HepG2 (cell line): ENCODE measurements around the gene SPIB. TPM values are rescaled to one million over a fixed set of nuclear protein-coding genes. Genes with fewer than 3 reads are reported as not detected.

Source experiments
- DBP ChIP-seq: sonication (generic); formaldehyde crosslinking; IDR thresholded peaks from 2 replicates; pipeline ENCODE4 v1.4.0; 2020; ENCODE audit warnings: missing genetic modification reagents; ENCODE audit errors: not compliant biosample characterization
- DR1 ChIP-seq: sonication (generic); formaldehyde crosslinking; IDR thresholded peaks from 2 replicates; pipeline ENCODE4 v1.8.0; 2021; ENCODE audit warnings: mild to moderate bottlenecking, missing genetic modification reagents, inconsistent platforms
- HNRNPK ChIP-seq: fragments of 200-400 bp; formaldehyde crosslinking; IDR thresholded peaks from 2 replicates; pipeline ENCODE4 v1.6.1; 2018; ENCODE audit warnings: low read length, low read depth, moderate library complexity, mild to moderate bottlenecking; ENCODE audit not compliant: poor library complexity, severe bottlenecking
- HOXA5 ChIP-seq: sonication (generic); formaldehyde crosslinking; IDR thresholded peaks from 2 replicates; pipeline ENCODE4 v1.4.0; 2020; ENCODE audit warnings: missing genetic modification reagents
- SMAD9 ChIP-seq: sonication (generic); formaldehyde crosslinking; IDR thresholded peaks from 2 replicates; pipeline ENCODE4 v1.5.1; 2020; ENCODE audit warnings: mild to moderate bottlenecking, missing genetic modification reagents
- TCF7L2 ChIP-seq: IDR thresholded peaks from 2 replicates; pipeline ENCODE4 v1.6.1; 2011; ENCODE audit warnings: mild to moderate bottlenecking, low read depth, low read length, moderate library complexity
- TGIF2 ChIP-seq: IDR thresholded peaks from 2 replicates; pipeline ENCODE4 v1.6.1; 2016; ENCODE audit warnings: control low read depth, missing compliant biosample characterization
- TRAFD1 ChIP-seq: sonication (generic); formaldehyde crosslinking; IDR thresholded peaks from 2 replicates; pipeline ENCODE4 v1.5.1; 2020; ENCODE audit warnings: missing genetic modification reagents, mild to moderate bottlenecking, borderline replicate concordance
- ZBTB7B ChIP-seq: sonication (generic); formaldehyde crosslinking; IDR thresholded peaks from 2 replicates; pipeline ENCODE4 v1.4.0; 2020; ENCODE audit warnings: missing genetic modification reagents
- ZC3H13 ChIP-seq: sonication (generic); formaldehyde crosslinking; IDR thresholded peaks from 2 replicates; pipeline ENCODE4 v1.8.1; 2023; ENCODE audit warnings: mild to moderate bottlenecking, missing genetic modification reagents, moderate library complexity
- ZNF292 ChIP-seq: sonication (generic); formaldehyde crosslinking; IDR thresholded peaks from 2 replicates; pipeline ENCODE4 v1.8.1; 2022; ENCODE audit warnings: mild to moderate bottlenecking, low read depth, missing genetic modification reagents, borderline replicate concordance
- ZNF772 ChIP-seq: sonication (generic); formaldehyde crosslinking; IDR thresholded peaks from 2 replicates; pipeline ENCODE4 v1.5.0; 2020; ENCODE audit warnings: mild to moderate bottlenecking, missing genetic modification reagents
- ZNF83 ChIP-seq: sonication (generic); formaldehyde crosslinking; IDR thresholded peaks from 2 replicates; pipeline ENCODE4 v1.4.0; 2020; ENCODE audit warnings: missing genetic modification reagents, mild to moderate bottlenecking, borderline replicate concordance
- polyA plus RNA-seq, 8 experiments: library from polyadenylated mRNA; depleted of rRNA in 3 of 8; stranded (reverse) in 7 of 8; unstranded in 1 of 8; fragments of >200 nt; fragmentation: Illumina TruSeq in 4 of 8; extraction: Trizol in 4 of 8; gene quantifications; 2 replicates each; pipeline versions ENCODE4 v1.2.1 to v1.2.3, GENCODE V29; 2011 to 2016; ENCODE audit warnings: low read depth in 4 of 8, missing spikeins in 1 of 8, mixed read lengths in 1 of 8; ENCODE audit not compliant: insufficient read depth in 1 of 8
- total RNA-seq, 5 experiments: library from RNA; depleted of rRNA; stranded (reverse); fragments of >200 nt; fragmentation: Illumina TruSeq; extraction: Trizol; gene quantifications; 2 replicates each; pipeline ENCODE4 v1.2.3, GENCODE V29; 2016; ENCODE audit warnings: low read depth in 1 of 5
- TF ChIP-seq, protein P1 (sequence below): sonication (generic); formaldehyde crosslinking; IDR thresholded peaks from 2 replicates; pipeline ENCODE4 v1.4.0; 2020; ENCODE audit warnings: mild to moderate bottlenecking, low read depth, missing genetic modification reagents
- TF ChIP-seq, protein P2 (sequence below): sonication (generic); formaldehyde crosslinking; IDR thresholded peaks from 2 replicates; pipeline ENCODE4 v1.4.0; 2020; ENCODE audit warnings: missing genetic modification reagents, borderline replicate concordance
- TF ChIP-seq, protein P3 (sequence below): sonication (generic); formaldehyde crosslinking; IDR thresholded peaks from 2 replicates; pipeline ENCODE4 v1.4.0; 2020; ENCODE audit warnings: missing genetic modification reagents, borderline replicate concordance

The SPIB gene
- total and polyA plus RNA-seq, 2 of the 13 experiments (the other 11 are each of a cell fraction or from before 2014, with no cell fraction given) = 0.04 TPM; not detected in 1

DNA sequence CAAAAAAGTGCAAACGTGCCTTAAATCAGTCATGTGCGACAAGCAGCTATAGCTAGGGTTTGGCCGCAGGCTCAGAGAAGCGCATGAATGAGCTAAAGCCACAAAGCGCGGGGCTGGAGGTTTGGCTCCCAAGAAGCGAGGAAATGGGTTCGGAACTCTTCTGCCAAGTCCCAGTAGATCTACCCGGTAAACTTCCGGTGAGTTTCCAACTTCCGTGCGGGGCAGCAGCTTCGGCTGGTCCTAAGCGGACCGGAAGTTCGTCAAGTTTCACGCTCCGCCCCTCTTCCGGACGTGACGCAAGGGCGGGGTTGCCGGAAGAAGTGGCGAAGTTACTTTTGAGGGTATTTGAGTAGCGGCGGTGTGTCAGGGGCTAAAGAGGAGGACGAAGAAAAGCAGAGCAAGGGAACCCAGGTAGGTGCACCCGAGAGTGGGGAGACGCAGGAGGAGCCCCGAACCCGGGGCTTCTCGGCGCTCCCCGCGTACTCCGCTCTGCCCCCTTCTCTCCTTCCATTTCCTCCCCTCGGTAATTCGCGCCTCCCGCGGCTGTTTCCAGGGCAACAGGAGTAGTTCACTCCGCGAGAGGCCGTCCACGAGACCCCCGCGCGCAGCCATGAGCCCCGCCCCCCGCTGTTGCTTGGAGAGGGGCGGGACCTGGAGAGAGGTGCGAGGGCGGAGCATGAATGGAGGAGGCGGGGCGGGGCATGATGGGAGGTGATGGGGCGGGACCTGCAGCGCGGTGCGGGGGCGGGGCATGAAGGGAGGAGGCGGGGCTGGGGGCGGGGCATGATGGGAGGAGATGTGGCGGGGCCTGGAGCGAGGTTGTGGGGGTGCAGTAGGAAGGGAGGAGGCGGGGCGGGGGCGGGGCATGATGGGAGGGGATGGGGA, 42.3 kb upstream of the SPIB start, which contains the start of gene NR1H2 (continued):
- TF ChIP-seq, protein P1, sequence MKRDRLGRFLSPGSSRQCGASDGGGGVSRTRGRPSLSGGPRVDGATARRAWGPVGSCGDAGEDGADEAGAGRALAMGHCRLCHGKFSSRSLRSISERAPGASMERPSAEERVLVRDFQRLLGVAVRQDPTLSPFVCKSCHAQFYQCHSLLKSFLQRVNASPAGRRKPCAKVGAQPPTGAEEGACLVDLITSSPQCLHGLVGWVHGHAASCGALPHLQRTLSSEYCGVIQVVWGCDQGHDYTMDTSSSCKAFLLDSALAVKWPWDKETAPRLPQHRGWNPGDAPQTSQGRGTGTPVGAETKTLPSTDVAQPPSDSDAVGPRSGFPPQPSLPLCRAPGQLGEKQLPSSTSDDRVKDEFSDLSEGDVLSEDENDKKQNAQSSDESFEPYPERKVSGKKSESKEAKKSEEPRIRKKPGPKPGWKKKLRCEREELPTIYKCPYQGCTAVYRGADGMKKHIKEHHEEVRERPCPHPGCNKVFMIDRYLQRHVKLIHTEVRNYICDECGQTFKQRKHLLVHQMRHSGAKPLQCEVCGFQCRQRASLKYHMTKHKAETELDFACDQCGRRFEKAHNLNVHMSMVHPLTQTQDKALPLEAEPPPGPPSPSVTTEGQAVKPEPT = peak; percentile 80; the same call in 1 of the 2 replicates
- TF ChIP-seq ZNF772 = 0 out of 2 replicates have a peak, but pooled peaks have one; percentile 67
- TF ChIP-seq, protein P2, sequence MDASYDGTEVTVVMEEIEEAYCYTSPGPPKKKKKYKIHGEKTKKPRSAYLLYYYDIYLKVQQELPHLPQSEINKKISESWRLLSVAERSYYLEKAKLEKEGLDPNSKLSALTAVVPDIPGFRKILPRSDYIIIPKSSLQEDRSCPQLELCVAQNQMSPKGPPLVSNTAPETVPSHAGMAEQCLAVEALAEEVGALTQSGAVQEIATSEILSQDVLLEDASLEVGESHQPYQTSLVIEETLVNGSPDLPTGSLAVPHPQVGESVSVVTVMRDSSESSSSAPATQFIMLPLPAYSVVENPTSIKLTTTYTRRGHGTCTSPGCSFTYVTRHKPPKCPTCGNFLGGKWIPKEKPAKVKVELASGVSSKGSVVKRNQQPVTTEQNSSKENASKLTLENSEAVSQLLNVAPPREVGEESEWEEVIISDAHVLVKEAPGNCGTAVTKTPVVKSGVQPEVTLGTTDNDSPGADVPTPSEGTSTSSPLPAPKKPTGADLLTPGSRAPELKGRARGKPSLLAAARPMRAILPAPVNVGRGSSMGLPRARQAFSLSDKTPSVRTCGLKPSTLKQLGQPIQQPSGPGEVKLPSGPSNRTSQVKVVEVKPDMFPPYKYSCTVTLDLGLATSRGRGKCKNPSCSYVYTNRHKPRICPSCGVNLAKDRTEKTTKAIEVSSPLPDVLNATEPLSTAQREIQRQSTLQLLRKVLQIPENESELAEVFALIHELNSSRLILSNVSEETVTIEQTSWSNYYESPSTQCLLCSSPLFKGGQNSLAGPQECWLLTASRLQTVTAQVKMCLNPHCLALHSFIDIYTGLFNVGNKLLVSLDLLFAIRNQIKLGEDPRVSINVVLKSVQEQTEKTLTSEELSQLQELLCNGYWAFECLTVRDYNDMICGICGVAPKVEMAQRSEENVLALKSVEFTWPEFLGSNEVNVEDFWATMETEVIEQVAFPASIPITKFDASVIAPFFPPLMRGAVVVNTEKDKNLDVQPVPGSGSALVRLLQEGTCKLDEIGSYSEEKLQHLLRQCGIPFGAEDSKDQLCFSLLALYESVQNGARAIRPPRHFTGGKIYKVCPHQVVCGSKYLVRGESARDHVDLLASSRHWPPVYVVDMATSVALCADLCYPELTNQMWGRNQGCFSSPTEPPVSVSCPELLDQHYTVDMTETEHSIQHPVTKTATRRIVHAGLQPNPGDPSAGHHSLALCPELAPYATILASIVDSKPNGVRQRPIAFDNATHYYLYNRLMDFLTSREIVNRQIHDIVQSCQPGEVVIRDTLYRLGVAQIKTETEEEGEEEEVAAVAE = peak; percentile 84; the same call in 1 of the 2 replicates
- no peak for TF ChIP-seq ZNF292
- TF ChIP-seq DBP (CRISPR knock-in tag) = no peak
- peak; percentile 84; the same call in 1 of the 2 replicates for TF ChIP-seq TGIF2 (CRISPR knock-in tag)
- no peak for TF ChIP-seq SMAD9 (CRISPR knock-in tag)
- peak; percentile 68; the same call in 1 of the 2 replicates for TF ChIP-seq TRAFD1
- TF ChIP-seq HNRNPK = peak; percentile 30
- TF ChIP-seq HOXA5 (CRISPR knock-in tag) = peak; percentile 65; the same call in 1 of the 2 replicates
- TF ChIP-seq ZBTB7B (CRISPR knock-in tag) = peak; percentile 49
- no peak for TF ChIP-seq TCF7L2
- no peak for TF ChIP-seq ZNF83 (CRISPR knock-in tag)
- TF ChIP-seq ZC3H13 = no peak
- TF ChIP-seq, protein P3, sequence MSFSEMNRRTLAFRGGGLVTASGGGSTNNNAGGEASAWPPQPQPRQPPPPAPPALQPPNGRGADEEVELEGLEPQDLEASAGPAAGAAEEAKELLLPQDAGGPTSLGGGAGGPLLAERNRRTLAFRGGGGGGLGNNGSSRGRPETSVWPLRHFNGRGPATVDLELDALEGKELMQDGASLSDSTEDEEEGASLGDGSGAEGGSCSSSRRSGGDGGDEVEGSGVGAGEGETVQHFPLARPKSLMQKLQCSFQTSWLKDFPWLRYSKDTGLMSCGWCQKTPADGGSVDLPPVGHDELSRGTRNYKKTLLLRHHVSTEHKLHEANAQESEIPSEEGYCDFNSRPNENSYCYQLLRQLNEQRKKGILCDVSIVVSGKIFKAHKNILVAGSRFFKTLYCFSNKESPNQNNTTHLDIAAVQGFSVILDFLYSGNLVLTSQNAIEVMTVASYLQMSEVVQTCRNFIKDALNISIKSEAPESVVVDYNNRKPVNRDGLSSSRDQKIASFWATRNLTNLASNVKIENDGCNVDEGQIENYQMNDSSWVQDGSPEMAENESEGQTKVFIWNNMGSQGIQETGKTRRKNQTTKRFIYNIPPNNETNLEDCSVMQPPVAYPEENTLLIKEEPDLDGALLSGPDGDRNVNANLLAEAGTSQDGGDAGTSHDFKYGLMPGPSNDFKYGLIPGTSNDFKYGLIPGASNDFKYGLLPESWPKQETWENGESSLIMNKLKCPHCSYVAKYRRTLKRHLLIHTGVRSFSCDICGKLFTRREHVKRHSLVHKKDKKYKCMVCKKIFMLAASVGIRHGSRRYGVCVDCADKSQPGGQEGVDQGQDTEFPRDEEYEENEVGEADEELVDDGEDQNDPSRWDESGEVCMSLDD (CRISPR knock-in tag) = no peak
- TF ChIP-seq DR1 (CRISPR knock-in tag) = no peak
